ENCODE results near the gene KCNJ18.
"Not testable (repeated sequence)": the region's sequence is repeated elsewhere in the genome, so short reads cannot be mapped to it uniquely, and the experiment has no call there.

DNA sequence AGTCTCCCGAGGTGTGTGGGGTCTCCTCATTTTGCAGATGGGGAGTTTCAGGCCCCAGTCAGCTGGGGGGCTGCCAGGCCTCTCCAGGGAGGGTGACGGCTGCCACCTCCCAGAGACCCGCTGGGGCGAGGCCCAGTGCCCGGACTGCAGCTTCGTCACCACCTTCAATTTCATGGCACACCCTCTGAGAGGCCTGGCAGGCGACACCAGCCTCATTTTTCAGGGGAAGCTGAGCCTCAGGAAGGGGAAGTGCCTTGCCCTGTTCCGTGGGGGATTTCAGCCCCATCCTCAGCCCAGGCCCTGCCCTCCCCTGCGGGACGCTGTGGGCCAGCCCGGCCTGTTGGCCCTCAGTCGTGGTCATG, 362 bp downstream of the KCNJ18 start:
- TF ChIP-seq, protein P1, sequence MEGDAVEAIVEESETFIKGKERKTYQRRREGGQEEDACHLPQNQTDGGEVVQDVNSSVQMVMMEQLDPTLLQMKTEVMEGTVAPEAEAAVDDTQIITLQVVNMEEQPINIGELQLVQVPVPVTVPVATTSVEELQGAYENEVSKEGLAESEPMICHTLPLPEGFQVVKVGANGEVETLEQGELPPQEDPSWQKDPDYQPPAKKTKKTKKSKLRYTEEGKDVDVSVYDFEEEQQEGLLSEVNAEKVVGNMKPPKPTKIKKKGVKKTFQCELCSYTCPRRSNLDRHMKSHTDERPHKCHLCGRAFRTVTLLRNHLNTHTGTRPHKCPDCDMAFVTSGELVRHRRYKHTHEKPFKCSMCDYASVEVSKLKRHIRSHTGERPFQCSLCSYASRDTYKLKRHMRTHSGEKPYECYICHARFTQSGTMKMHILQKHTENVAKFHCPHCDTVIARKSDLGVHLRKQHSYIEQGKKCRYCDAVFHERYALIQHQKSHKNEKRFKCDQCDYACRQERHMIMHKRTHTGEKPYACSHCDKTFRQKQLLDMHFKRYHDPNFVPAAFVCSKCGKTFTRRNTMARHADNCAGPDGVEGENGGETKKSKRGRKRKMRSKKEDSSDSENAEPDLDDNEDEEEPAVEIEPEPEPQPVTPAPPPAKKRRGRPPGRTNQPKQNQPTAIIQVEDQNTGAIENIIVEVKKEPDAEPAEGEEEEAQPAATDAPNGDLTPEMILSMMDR (IDR thresholded peaks at IDR 0.05 in 2 of 3, conservative IDR thresholded peaks at IDR 0.05 in 1 of 3; ENCODE audit: insufficient read depth in 2 of 3, low read depth in 1 of 3, low read length in 3 of 3): not testable (repeated sequence)
- not testable (repeated sequence) for TF ChIP-seq CBX5 (IDR thresholded peaks at IDR 0.05; ENCODE audit: borderline replicate concordance, low read depth); FOSL1 (tag; conservative IDR thresholded peaks at IDR 0.05); ARNT (IDR thresholded peaks at IDR 0.05); TCF7L2 (IDR thresholded peaks at IDR 0.05; ENCODE audit: low read depth, low read length); TEAD2 (tag; IDR thresholded peaks at IDR 0.05); SMC3 (conservative IDR thresholded peaks at IDR 0.05; ENCODE audit: insufficient read depth, low read depth, low read length); MCM2 (IDR thresholded peaks at IDR 0.05; ENCODE audit: low read depth); ZNF274 (IDR thresholded peaks at IDR 0.05; ENCODE audit: borderline replicate concordance, low read depth, low read length); CBX2 (IDR thresholded peaks at IDR 0.05; ENCODE audit: insufficient read depth, low read length, poor library complexity, severe bottlenecking); MCM3 (IDR thresholded peaks at IDR 0.05)
- TF ChIP-seq, protein P2, sequence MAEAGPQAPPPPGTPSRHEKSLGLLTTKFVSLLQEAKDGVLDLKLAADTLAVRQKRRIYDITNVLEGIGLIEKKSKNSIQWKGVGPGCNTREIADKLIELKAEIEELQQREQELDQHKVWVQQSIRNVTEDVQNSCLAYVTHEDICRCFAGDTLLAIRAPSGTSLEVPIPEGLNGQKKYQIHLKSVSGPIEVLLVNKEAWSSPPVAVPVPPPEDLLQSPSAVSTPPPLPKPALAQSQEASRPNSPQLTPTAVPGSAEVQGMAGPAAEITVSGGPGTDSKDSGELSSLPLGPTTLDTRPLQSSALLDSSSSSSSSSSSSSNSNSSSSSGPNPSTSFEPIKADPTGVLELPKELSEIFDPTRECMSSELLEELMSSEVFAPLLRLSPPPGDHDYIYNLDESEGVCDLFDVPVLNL (CRISPR knock-in tag; IDR thresholded peaks at IDR 0.05; ENCODE audit: low read depth): not testable (repeated sequence)

Data from K562 (cell line).